Measurements from ENCODE around the gene TRAPPC12.

The TRAPPC12 gene

GRCh38 chr2:3388412-3388738, 8.9 kb downstream of the TRAPPC12 start:
- H3K27ac ChIP-seq (ENCODE audit: low read depth, low read length), result no peak overlapping the region
- no peaks in the 10 kb centered on the region for H3K9me3 ChIP-seq (ENCODE audit: control insufficient read depth in 1 of 2, low read length in 2 of 2)
- H3K36me3 ChIP-seq (ENCODE audit: control insufficient read depth in 1 of 2, insufficient read depth in 2 of 2, low read length in 2 of 2), result peaks cover 15 to 45% of the 10 kb centered on the region in 2 donors
- H3K9ac ChIP-seq (ENCODE audit: low read depth in 1 of 2, low read length in 2 of 2), result no peak overlapping the region
- H3K4me1 ChIP-seq (ENCODE audit: control insufficient read depth in 1 of 2, insufficient read depth in 2 of 2, low read length in 2 of 2), result no peaks in the 10 kb centered on the region
- H3K4me3 ChIP-seq (ENCODE audit: low read depth in 1 of 2, low read length in 2 of 2), result no peak overlapping the region
- no peaks in the 10 kb centered on the region for H3K27me3 ChIP-seq (ENCODE audit: control insufficient read depth in 1 of 2, insufficient read depth in 2 of 2, low read length in 2 of 2)

GRCh38 chr2:3389193-3389592, 9.7 kb downstream of the TRAPPC12 start:
- Histone ChIP-seq H3K36me3 (ENCODE audit: control insufficient read depth in 1 of 2, insufficient read depth in 2 of 2, low read length in 2 of 2) (peaks cover 15 to 45% of the 10 kb centered on the region in 2 donors), H3K9ac (ENCODE audit: low read depth in 1 of 2, low read length in 2 of 2) (no peak overlapping the region), H3K4me1 (ENCODE audit: control insufficient read depth in 1 of 2, insufficient read depth in 2 of 2, low read length in 2 of 2) (no peaks in the 10 kb centered on the region), H3K27ac (ENCODE audit: low read depth, low read length) (no peak overlapping the region), H3K27me3 (ENCODE audit: control insufficient read depth in 1 of 2, insufficient read depth in 2 of 2, low read length in 2 of 2) (no peaks in the 10 kb centered on the region), H3K9me3 (ENCODE audit: control insufficient read depth in 1 of 2, low read length in 2 of 2) (no peaks in the 10 kb centered on the region), H3K4me3 (ENCODE audit: low read depth in 1 of 2, low read length in 2 of 2) (no peak overlapping the region)

- no peak overlapping the region for H3K4me3 ChIP-seq (ENCODE audit: low read depth in 1 of 2, low read length in 2 of 2)
- no peaks in the 10 kb centered on the region for H3K4me1 ChIP-seq (ENCODE audit: control insufficient read depth in 1 of 2, insufficient read depth in 2 of 2, low read length in 2 of 2)
- no peaks in the 10 kb centered on the region for H3K27me3 ChIP-seq (ENCODE audit: control insufficient read depth in 1 of 2, insufficient read depth in 2 of 2, low read length in 2 of 2)
- no peak overlapping the region for H3K27ac ChIP-seq (ENCODE audit: low read depth, low read length)
- peaks cover 0 to 2% of the 10 kb centered on the region in 2 donors for H3K9me3 ChIP-seq (ENCODE audit: control insufficient read depth in 1 of 2, low read length in 2 of 2)
- H3K36me3 ChIP-seq (ENCODE audit: control insufficient read depth in 1 of 2, insufficient read depth in 2 of 2, low read length in 2 of 2), result peaks cover 15 to 45% of the 10 kb centered on the region in 2 donors
- H3K9ac ChIP-seq (ENCODE audit: low read depth in 1 of 2, low read length in 2 of 2), result no peak overlapping the region
Observed at GRCh38 chr2:3390041-3390440, 10.5 kb downstream of the TRAPPC12 start.

GRCh38 chr2:3392216-3392615, 12.7 kb downstream of the TRAPPC12 start:
- peaks cover 15 to 54% of the 10 kb centered on the region in 2 donors for H3K36me3 ChIP-seq (ENCODE audit: control insufficient read depth in 1 of 2, insufficient read depth in 2 of 2, low read length in 2 of 2)

GRCh38 chr2:3396920-3397559, 17.5 kb downstream of the TRAPPC12 start:
- peaks cover 13 to 57% of the 10 kb centered on the region in 2 donors for H3K36me3 ChIP-seq (ENCODE audit: control insufficient read depth in 1 of 2, insufficient read depth in 2 of 2, low read length in 2 of 2)
- H3K4me3 ChIP-seq (ENCODE audit: low read depth in 1 of 2, low read length in 2 of 2), result no peak overlapping the region
- no peak overlapping the region for H3K27ac ChIP-seq (ENCODE audit: low read depth, low read length)
- H3K4me1 ChIP-seq (ENCODE audit: control insufficient read depth in 1 of 2, insufficient read depth in 2 of 2, low read length in 2 of 2), result no peaks in the 10 kb centered on the region
- H3K9me3 ChIP-seq (ENCODE audit: control insufficient read depth in 1 of 2, low read length in 2 of 2), result peaks cover 16 to 20% of the 10 kb centered on the region in 2 donors
- H3K27me3 ChIP-seq (ENCODE audit: control insufficient read depth in 1 of 2, insufficient read depth in 2 of 2, low read length in 2 of 2), result no peaks in the 10 kb centered on the region
- no peak overlapping the region for H3K9ac ChIP-seq (ENCODE audit: low read depth in 1 of 2, low read length in 2 of 2)

More at GRCh38 chr2:3392216-3392615, 12.7 kb downstream of the TRAPPC12 start:
- Histone ChIP-seq H3K9me3 (ENCODE audit: control insufficient read depth in 1 of 2, low read length in 2 of 2) (peaks cover 14 to 17% of the 10 kb centered on the region in 2 donors), H3K4me1 (ENCODE audit: control insufficient read depth in 1 of 2, insufficient read depth in 2 of 2, low read length in 2 of 2) (no peaks in the 10 kb centered on the region), H3K9ac (ENCODE audit: low read depth in 1 of 2, low read length in 2 of 2) (no peak overlapping the region), H3K27me3 (ENCODE audit: control insufficient read depth in 1 of 2, insufficient read depth in 2 of 2, low read length in 2 of 2) (no peaks in the 10 kb centered on the region), H3K4me3 (ENCODE audit: low read depth in 1 of 2, low read length in 2 of 2) (no peak overlapping the region), H3K27ac (ENCODE audit: low read depth, low read length) (no peak overlapping the region)

GRCh38 chr2:3398857-3399256, 19.4 kb downstream of the TRAPPC12 start:
- Histone ChIP-seq H3K4me1 (ENCODE audit: control insufficient read depth in 1 of 2, insufficient read depth in 2 of 2, low read length in 2 of 2) (no peaks in the 10 kb centered on the region), H3K4me3 (ENCODE audit: low read depth in 1 of 2, low read length in 2 of 2) (no peak overlapping the region), H3K9me3 (ENCODE audit: control insufficient read depth in 1 of 2, low read length in 2 of 2) (peaks cover 16 to 20% of the 10 kb centered on the region in 2 donors), H3K36me3 (ENCODE audit: control insufficient read depth in 1 of 2, insufficient read depth in 2 of 2, low read length in 2 of 2) (peaks cover 23 to 54% of the 10 kb centered on the region in 2 donors), H3K9ac (ENCODE audit: low read depth in 1 of 2, low read length in 2 of 2) (no peak overlapping the region), H3K27me3 (ENCODE audit: control insufficient read depth in 1 of 2, insufficient read depth in 2 of 2, low read length in 2 of 2) (no peaks in the 10 kb centered on the region), H3K27ac (ENCODE audit: low read depth, low read length) (no peak overlapping the region)

- Histone ChIP-seq H3K4me3 (ENCODE audit: low read depth in 1 of 2, low read length in 2 of 2) (no peak overlapping the region), H3K9me3 (ENCODE audit: control insufficient read depth in 1 of 2, low read length in 2 of 2) (peaks cover 16 to 20% of the 10 kb centered on the region in 2 donors), H3K36me3 (ENCODE audit: control insufficient read depth in 1 of 2, insufficient read depth in 2 of 2, low read length in 2 of 2) (peaks cover 25 to 54% of the 10 kb centered on the region in 2 donors), H3K9ac (ENCODE audit: low read depth in 1 of 2, low read length in 2 of 2) (no peak overlapping the region), H3K27ac (ENCODE audit: low read depth, low read length) (no peak overlapping the region), H3K27me3 (ENCODE audit: control insufficient read depth in 1 of 2, insufficient read depth in 2 of 2, low read length in 2 of 2) (no peaks in the 10 kb centered on the region), H3K4me1 (ENCODE audit: control insufficient read depth in 1 of 2, insufficient read depth in 2 of 2, low read length in 2 of 2) (no peaks in the 10 kb centered on the region)
Observed at GRCh38 chr2:3399381-3399780, 19.9 kb downstream of the TRAPPC12 start.

- no peaks in the 10 kb centered on the region for H3K27me3 ChIP-seq (ENCODE audit: control insufficient read depth in 1 of 2, insufficient read depth in 2 of 2, low read length in 2 of 2)
- H3K4me1 ChIP-seq (ENCODE audit: control insufficient read depth in 1 of 2, insufficient read depth in 2 of 2, low read length in 2 of 2), result no peaks in the 10 kb centered on the region
- H3K9ac ChIP-seq (ENCODE audit: low read depth in 1 of 2, low read length in 2 of 2), result no peak overlapping the region
- peaks cover 25 to 54% of the 10 kb centered on the region in 2 donors for H3K36me3 ChIP-seq (ENCODE audit: control insufficient read depth in 1 of 2, insufficient read depth in 2 of 2, low read length in 2 of 2)
- peaks cover 15 to 20% of the 10 kb centered on the region in 2 donors for H3K9me3 ChIP-seq (ENCODE audit: control insufficient read depth in 1 of 2, low read length in 2 of 2)
- H3K4me3 ChIP-seq (ENCODE audit: low read depth in 1 of 2, low read length in 2 of 2), result no peak overlapping the region
- H3K27ac ChIP-seq (ENCODE audit: low read depth, low read length), result no peak overlapping the region
Observed at GRCh38 chr2:3399829-3400228, 20.3 kb downstream of the TRAPPC12 start.

GRCh38 chr2:3403587-3404334, 24.3 kb downstream of the TRAPPC12 start:
- Histone ChIP-seq H3K4me1 (ENCODE audit: control insufficient read depth in 1 of 2, insufficient read depth in 2 of 2, low read length in 2 of 2) (no peaks in the 10 kb centered on the region), H3K9me3 (ENCODE audit: control insufficient read depth in 1 of 2, low read length in 2 of 2) (no peaks in the 10 kb centered on the region), H3K36me3 (ENCODE audit: control insufficient read depth in 1 of 2, insufficient read depth in 2 of 2, low read length in 2 of 2) (peaks cover 16 to 47% of the 10 kb centered on the region in 2 donors), H3K27ac (ENCODE audit: low read depth, low read length) (no peak overlapping the region), H3K27me3 (ENCODE audit: control insufficient read depth in 1 of 2, insufficient read depth in 2 of 2, low read length in 2 of 2) (no peaks in the 10 kb centered on the region), H3K4me3 (ENCODE audit: low read depth in 1 of 2, low read length in 2 of 2) (no peak overlapping the region), H3K9ac (ENCODE audit: low read depth in 1 of 2, low read length in 2 of 2) (no peak overlapping the region)

DNA sequence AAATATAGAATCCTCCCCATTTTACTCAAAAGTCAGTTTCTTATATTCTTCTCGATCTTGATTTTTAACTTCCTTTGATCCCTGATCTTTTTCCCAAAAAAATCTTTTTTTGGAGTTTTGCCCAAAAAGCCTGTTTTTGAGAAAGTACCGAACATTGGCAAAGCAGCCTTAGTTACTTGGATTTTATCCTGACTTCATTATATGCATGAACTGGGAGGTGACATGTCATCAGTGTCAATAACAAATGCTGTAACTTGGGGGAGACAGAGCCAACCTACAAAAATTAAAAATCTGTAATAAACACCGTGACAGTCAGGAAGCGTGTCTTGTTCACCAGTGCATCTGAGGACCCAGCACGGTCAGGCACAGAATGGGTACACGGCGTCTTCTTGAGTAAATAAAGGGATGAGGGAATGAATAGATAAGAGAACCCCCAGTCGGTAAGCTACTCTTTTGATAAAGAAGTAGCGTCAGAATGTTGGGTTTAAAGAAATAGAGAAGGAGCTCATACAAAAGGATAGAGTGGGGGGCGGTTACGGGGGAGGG, 24.9 kb downstream of the TRAPPC12 start:
- no peaks in the 10 kb centered on the region for H3K4me1 ChIP-seq (ENCODE audit: control insufficient read depth in 1 of 2, insufficient read depth in 2 of 2, low read length in 2 of 2)
- no peak overlapping the region for H3K27ac ChIP-seq (ENCODE audit: low read depth, low read length)
- H3K36me3 ChIP-seq (ENCODE audit: control insufficient read depth in 1 of 2, insufficient read depth in 2 of 2, low read length in 2 of 2), result peaks cover 15 to 43% of the 10 kb centered on the region in 2 donors

More for the DNA sequence above, 24.9 kb downstream of the TRAPPC12 start:
- H3K27me3 ChIP-seq (ENCODE audit: control insufficient read depth in 1 of 2, insufficient read depth in 2 of 2, low read length in 2 of 2), result no peaks in the 10 kb centered on the region
- H3K9me3 ChIP-seq (ENCODE audit: control insufficient read depth in 1 of 2, low read length in 2 of 2), result no peaks in the 10 kb centered on the region
- no peak overlapping the region for H3K4me3 ChIP-seq (ENCODE audit: low read depth in 1 of 2, low read length in 2 of 2)
- no peak overlapping the region for H3K9ac ChIP-seq (ENCODE audit: low read depth in 1 of 2, low read length in 2 of 2)
